ENCODE data around the gene TBC1D14.
"Not testable (repeated sequence)": the region's sequence is repeated elsewhere in the genome, so short reads cannot be mapped to it uniquely, and the experiment has no call there.

Gene TBC1D14

DNA sequence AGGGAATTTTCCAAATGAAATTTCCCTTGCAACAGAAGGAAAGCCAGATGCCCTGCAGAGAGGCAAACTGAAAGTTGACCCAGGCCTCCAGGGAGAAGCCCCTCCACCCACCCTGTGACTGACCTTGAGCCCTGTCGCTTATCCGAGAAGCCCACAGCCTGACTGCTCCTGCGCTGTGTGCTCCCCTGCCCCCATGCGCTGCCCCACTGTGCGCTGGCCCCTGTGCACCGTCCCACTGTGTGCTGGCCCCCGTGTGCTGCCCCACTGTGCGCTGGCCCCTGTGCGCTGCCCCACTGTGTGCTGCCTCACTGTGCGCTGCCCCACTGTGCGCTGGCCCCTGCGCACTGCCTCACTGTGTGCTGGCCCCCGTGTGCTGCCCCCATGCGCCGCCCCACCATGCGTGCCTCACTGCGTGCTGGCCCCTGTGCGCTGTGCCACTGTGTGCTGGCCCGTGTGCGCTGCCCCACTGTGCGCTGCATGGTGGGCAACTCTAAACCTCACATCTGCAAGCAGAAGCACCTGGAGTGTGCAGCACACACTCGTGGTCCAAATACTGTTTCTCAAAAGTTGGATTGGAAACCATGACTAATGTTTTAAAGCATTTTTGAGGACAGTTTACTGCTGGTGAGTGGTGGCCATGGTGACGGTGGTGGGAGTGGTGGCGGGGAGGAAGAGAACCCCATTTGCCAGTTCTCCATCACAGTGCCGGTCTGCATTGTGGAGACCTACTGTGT is 166.5 kb downstream of the TBC1D14 start:
- no peak overlapping the region for H3K4me3 ChIP-seq (ENCODE audit: low read depth, low read length)

DNA sequence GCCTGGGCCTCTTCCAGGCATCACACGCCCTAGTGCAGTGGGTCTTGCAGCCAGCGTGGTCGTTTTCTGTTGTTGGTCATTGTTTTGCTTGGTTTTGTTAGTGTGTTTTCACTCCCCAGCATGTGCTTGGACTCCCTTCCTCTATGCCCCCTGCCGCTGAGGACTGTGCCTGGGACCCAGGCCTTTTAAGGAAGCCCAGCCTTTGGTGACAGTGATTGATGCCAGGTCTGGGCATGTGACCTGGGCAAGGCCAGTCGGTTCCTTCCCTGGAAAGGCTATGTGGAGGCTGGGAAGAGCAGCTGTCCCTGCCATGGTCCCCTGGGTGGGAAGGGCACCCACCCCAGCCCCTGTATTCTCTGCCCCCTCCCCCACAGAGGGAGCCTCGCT is 167.1 kb downstream of the TBC1D14 start:
- H3K4me3 ChIP-seq (ENCODE audit: low read depth, low read length), result no peak overlapping the region

DNA sequence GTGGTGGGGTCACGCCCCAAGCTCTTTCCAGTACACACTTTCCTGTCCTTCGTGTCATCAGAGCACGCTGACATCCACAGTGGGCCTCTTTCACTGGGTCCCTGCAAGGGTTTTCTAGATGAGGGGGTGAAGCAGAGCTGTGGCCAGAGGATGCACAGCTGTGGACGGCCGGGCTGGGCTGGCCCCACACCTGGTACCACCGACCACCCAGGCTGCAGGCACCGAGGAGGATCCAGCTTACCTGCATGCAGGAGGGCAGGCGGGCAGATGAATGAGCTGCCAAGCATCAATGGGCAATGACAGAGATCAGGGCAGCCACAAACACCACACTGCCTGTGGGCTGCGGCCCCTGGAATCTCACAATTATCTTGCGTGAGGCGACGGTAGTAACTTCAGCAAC is 167.7 kb downstream of the TBC1D14 start:
- no peak overlapping the region for H3K4me3 ChIP-seq (ENCODE audit: low read depth, low read length)

DNA sequence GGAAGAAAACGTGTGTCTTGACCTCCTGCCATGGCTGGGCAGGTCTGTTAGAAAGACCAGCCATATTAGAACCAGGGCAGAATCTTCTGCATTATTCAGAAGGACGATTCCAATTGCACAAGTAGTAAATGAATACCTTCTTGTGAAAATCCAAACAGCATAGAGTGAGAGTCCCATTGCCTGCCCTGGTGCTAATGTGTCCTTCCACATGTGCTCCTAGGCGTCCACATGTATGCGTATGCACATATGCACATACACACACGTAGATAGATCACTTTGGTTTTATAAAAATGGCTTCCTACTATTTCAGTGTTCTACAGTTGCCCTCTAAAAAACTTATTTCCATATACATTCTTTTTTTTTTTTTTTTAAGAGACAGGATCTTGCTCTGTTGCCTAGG is 168.4 kb downstream of the TBC1D14 start:
- no peak overlapping the region for H3K4me3 ChIP-seq (ENCODE audit: low read depth, low read length)

GRCh38 chr4:7079483-7079882 is 169.9 kb downstream of the TBC1D14 start:
- not testable (repeated sequence) for H3K4me3 ChIP-seq (ENCODE audit: low read depth, low read length)

DNA sequence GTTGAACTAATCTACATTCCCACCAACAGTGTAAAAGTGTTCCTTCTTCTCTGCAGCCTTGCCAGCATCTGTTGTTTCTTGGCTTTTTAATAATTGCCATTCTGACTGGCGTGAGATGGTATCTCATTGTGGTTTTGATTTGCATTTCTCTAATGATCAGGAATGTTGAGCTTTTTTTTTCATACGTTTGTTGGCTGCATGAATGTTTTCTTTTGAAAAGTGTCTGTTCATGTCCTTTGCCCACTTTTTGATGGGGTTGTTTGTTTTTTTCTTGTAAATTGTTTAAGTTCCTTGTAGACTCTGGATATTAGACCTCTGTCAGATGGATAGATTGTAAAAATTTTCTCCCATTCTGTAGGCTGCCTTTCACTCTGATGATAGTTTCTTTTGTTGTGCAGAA is 170.3 kb downstream of the TBC1D14 start:
- H3K4me3 ChIP-seq (ENCODE audit: low read depth, low read length), result not testable (repeated sequence)
